Ovary (tissue), 3 donors: ENCODE measurements around the gene B3GNT5.

Experiments used
- POLR2A ChIP-seq: fragments of 450-650 bp; IDR thresholded peaks from one replicate; pipeline ENCODE4 v1.6.1; 2017; ENCODE audit warnings: antibody characterized with exemption, mild to moderate bottlenecking, moderate library complexity
- TF ChIP-seq, protein P1 (sequence below), 3 donors: fragments of 450-650 bp in 2 of 3; fragments of 200-600 bp in 1 of 3; IDR thresholded peaks; one replicate each; pipeline versions ENCODE4 v1.5.1 to v1.8.0; 2016 to 2022; ENCODE audit warnings: antibody characterized with exemption in 3 of 3, mild to moderate bottlenecking in 1 of 3
- donor health status: DM: no; HTN: no; CAD: no.

DNA sequence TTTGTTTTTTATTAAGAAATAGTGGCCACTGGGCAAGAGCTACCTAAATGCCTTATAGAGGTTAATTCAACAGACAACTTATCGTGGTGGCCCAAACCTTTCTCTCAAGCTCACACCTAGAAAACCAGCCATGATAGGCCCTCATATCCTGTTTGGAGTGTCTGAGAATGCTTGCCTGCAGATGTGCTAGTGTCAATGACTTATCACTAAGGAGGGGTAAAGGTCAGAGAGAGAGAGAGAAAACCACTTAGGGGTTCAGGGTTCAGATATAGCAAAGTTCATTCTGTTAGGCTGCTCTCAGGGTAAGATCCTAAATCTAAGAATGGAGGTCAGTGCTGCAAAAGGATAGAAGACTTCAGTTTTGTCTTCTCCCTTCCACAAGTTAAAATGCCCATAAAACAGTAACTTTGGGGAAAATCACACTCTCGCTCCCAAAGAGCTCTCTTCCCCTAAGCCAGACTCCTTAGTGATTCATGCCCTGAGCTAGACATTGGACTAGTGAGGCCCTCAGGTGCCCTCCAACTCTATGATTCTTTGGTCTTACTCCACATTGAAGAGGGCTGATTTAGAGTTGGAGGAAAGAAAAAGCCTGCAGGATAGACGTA, 30.3 kb upstream of the B3GNT5 start:
- TF ChIP-seq, protein P1, sequence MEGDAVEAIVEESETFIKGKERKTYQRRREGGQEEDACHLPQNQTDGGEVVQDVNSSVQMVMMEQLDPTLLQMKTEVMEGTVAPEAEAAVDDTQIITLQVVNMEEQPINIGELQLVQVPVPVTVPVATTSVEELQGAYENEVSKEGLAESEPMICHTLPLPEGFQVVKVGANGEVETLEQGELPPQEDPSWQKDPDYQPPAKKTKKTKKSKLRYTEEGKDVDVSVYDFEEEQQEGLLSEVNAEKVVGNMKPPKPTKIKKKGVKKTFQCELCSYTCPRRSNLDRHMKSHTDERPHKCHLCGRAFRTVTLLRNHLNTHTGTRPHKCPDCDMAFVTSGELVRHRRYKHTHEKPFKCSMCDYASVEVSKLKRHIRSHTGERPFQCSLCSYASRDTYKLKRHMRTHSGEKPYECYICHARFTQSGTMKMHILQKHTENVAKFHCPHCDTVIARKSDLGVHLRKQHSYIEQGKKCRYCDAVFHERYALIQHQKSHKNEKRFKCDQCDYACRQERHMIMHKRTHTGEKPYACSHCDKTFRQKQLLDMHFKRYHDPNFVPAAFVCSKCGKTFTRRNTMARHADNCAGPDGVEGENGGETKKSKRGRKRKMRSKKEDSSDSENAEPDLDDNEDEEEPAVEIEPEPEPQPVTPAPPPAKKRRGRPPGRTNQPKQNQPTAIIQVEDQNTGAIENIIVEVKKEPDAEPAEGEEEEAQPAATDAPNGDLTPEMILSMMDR (IDR thresholded peaks at IDR 0.05): no peak
- TF ChIP-seq POLR2A: no peak
